MCF 10A (cell line): ENCODE results near the gene ADARB1. TPM values are rescaled to one million over a fixed set of nuclear protein-coding genes. Genes with fewer than 3 reads are reported as not detected.

Experiments
- BruUV-seq: library from RNA; stranded (reverse); fragments of 400-500 nt; replicated peaks from 2 replicates; lab custom pipeline; 2021; lab: Mats Ljungman, UMichigan
- CTCF ChIA-PET: fragments of 300-600 bp; sonication (Branson Sonifier 250); formaldehyde crosslinking; extraction: SDS; loops from one replicate; lab custom pipeline; 2021; ENCODE audit warnings: antibody characterized with exemption, inconsistent platforms; lab: Yijun Ruan, JAX
- POLR2A ChIA-PET: fragments of 300-600, 350-650 bp; sonication (Branson Sonifier 250); formaldehyde crosslinking; extraction: SDS; loops from one replicate; lab custom pipeline; 2020; ENCODE audit warnings: antibody characterized with exemption, inconsistent platforms; lab: Yijun Ruan, JAX
- DNase-seq: peaks from one replicate; pipeline ENCODE4 v3.0.0-alpha.2; 2018; ENCODE audit not compliant: unreplicated experiment
- H3K27ac Mint-ChIP-seq: one replicate; pipeline ENCODE4 v1.8.0; 2022; ENCODE audit warnings: mild to moderate bottlenecking, low read depth, mixed read lengths; ENCODE audit not compliant: unreplicated experiment
- H3K27me3 Mint-ChIP-seq: one replicate; pipeline ENCODE4 v1.8.0; 2022; ENCODE audit warnings: mixed read lengths; ENCODE audit not compliant: insufficient read depth, unreplicated experiment
- H3K36me3 Mint-ChIP-seq: one replicate; pipeline ENCODE4 v1.8.0; 2022; ENCODE audit warnings: mild to moderate bottlenecking, moderate library complexity, mixed read lengths; ENCODE audit not compliant: insufficient read depth, unreplicated experiment
- H3K4me1 Mint-ChIP-seq: one replicate; pipeline ENCODE4 v1.8.0; 2022; ENCODE audit warnings: mixed read lengths; ENCODE audit not compliant: insufficient read depth, unreplicated experiment
- H3K4me3 Mint-ChIP-seq: one replicate; pipeline ENCODE4 v1.8.0; 2022; ENCODE audit warnings: mild to moderate bottlenecking, moderate library complexity, mixed read lengths; ENCODE audit not compliant: unreplicated experiment
- H3K9me3 Mint-ChIP-seq: one replicate; pipeline ENCODE4 v1.8.0; 2022; ENCODE audit warnings: mixed read lengths; ENCODE audit not compliant: unreplicated experiment
- CTCF ChIP-seq: fragments of 200-600 bp; IDR thresholded peaks from one replicate; pipeline ENCODE4 v1.8.0; 2022; ENCODE audit warnings: antibody characterized with exemption, mild to moderate bottlenecking; ENCODE audit not compliant: unreplicated experiment
- intact Hi-C: fragments of 100-400 bp; cut with micrococcal nuclease; formaldehyde crosslinking; loops from 2 replicates; pipeline ENCODE4 v1.14.1; 2022
- total RNA-seq: library from RNA; stranded (reverse); gene quantifications from 2 replicates; pipeline ENCODE4 v1.2.3, GENCODE V29; 2022

The ADARB1 gene
- total RNA-seq, 1 experiment from 2014 or later, result 19.4 TPM

GRCh38 chr21:45190013-45190412, 115.6 kb downstream of the ADARB1 start:
- H3K4me1 Mint-ChIP-seq, result no peaks in the 10 kb centered on the region
- peaks cover 39% of the 10 kb centered on the region for H3K9me3 Mint-ChIP-seq
- intact Hi-C loops, result no loop called here
- no peak overlapping the region for H3K4me3 Mint-ChIP-seq
- no peaks in the 10 kb centered on the region for H3K27me3 Mint-ChIP-seq
- peaks cover 15% of the 10 kb centered on the region for H3K36me3 Mint-ChIP-seq
- POLR2A ChIA-PET, result interaction anchor here (0.9 to 1.1 kb wide), 2 partner anchors 9 to 98 kb away, joined by 3 to 4 read pairs; partner anchors contain the start of gene POFUT2
- BruUV-seq, result no TSS peak
- CTCF ChIA-PET, result interaction anchor here (0.5 to 2.1 kb wide), 3 partner anchors 49 to 119 kb away, joined by 3 to 8 read pairs (median 6); no protein-coding TSS in a partner anchor
- no peak for TF ChIP-seq CTCF
- no peak overlapping the region for H3K27ac Mint-ChIP-seq
- no peak for DNase-seq

- CTCF ChIA-PET, result no interaction called here
- H3K27ac Mint-ChIP-seq, result no peak overlapping the region
- TF ChIP-seq CTCF, result no peak
- peaks cover 25% of the 10 kb centered on the region for H3K9me3 Mint-ChIP-seq
- POLR2A ChIA-PET, result no interaction called here
- no peaks in the 10 kb centered on the region for H3K36me3 Mint-ChIP-seq
- no peaks in the 10 kb centered on the region for H3K27me3 Mint-ChIP-seq
- no peaks in the 10 kb centered on the region for H3K4me1 Mint-ChIP-seq
- no peak for DNase-seq
- intact Hi-C loops, result no loop called here
- no peak overlapping the region for H3K4me3 Mint-ChIP-seq
- BruUV-seq, result no TSS peak
Measured at GRCh38 chr21:45192332-45192731, 118.0 kb downstream of the ADARB1 start.

- TF ChIP-seq CTCF, result no peak
- H3K9me3 Mint-ChIP-seq, result no peaks in the 10 kb centered on the region
Measured at GRCh38 chr21:45196620-45197019, 122.2 kb downstream of the ADARB1 start.

GRCh38 chr21:45199201-45199600, 124.8 kb downstream of the ADARB1 start:
- Mint-ChIP-seq H3K4me3 (no peak overlapping the region), H3K4me1 (no peaks in the 10 kb centered on the region), H3K27me3 (no peaks in the 10 kb centered on the region), H3K27ac (no peak overlapping the region), H3K36me3 (peaks cover 12% of the 10 kb centered on the region), H3K9me3 (no peaks in the 10 kb centered on the region)
- BruUV-seq, result no TSS peak
- no peak for TF ChIP-seq CTCF
- no peak for DNase-seq
- intact Hi-C loops, result no loop called here
- ChIA-PET POLR2A (no interaction called here), CTCF (no interaction called here)

More at GRCh38 chr21:45196620-45197019, 122.2 kb downstream of the ADARB1 start:
- H3K27ac Mint-ChIP-seq, result no peak overlapping the region
- ChIA-PET CTCF (no interaction called here), POLR2A (interaction anchor here (1.2 kb wide), 1 partner anchor 29 kb away, joined by 3 read pairs; no protein-coding TSS in a partner anchor)
- H3K27me3 Mint-ChIP-seq, result no peaks in the 10 kb centered on the region
- H3K4me3 Mint-ChIP-seq, result no peak overlapping the region
- peaks cover 9% of the 10 kb centered on the region for H3K36me3 Mint-ChIP-seq
- DNase-seq, result no peak
- H3K4me1 Mint-ChIP-seq, result no peaks in the 10 kb centered on the region
- intact Hi-C loops, result no loop called here
- no TSS peak for BruUV-seq
